Transverse colon (tissue), 4 donors: ENCODE measurements around the gene TAAR2. TPM values are rescaled to one million over a fixed set of nuclear protein-coding genes. Genes with fewer than 3 reads are reported as not detected.

Experiments
- DNase-seq: peaks from one replicate; pipeline ENCODE4 v3.0.0-alpha.2; 2019
- H3K27ac ChIP-seq, 4 donors: fragments of 200-600 bp; sonication (generic); 2 replicates each; pipeline ENCODE4 v1.5.1; 2016 to 2018; ENCODE audit warnings: inconsistent platforms in 4 of 4
- H3K27me3 ChIP-seq: fragments of 200-600 bp; sonication (generic); 2 replicates; pipeline ENCODE4 v1.5.1; 2017; ENCODE audit warnings: inconsistent platforms
- H3K36me3 ChIP-seq, 4 donors: fragments of 200-600 bp; sonication (generic); 2 replicates each; pipeline ENCODE4 v1.5.1; 2017 to 2019; ENCODE audit warnings: inconsistent platforms in 4 of 4
- H3K4me1 ChIP-seq, 4 donors: fragments of 200-600 bp; sonication (generic); 2 replicates each; pipeline ENCODE4 v1.5.1; 2017 to 2020; ENCODE audit warnings: inconsistent platforms in 4 of 4
- H3K4me3 ChIP-seq, 4 donors: fragments of 200-600 bp; sonication (generic); 1 replicate in 1 of 4; 2 replicates in 3 of 4; pipeline versions ENCODE4 v1.5.1 to v1.6.1; 2017 to 2019; ENCODE audit warnings: inconsistent platforms in 4 of 4
- H3K9me3 ChIP-seq, 2 donors: fragments of 200-600 bp; sonication (generic); 2 replicates each; pipeline ENCODE4 v1.5.1; 2017 to 2019; ENCODE audit warnings: inconsistent platforms in 2 of 2
- CTCF ChIP-seq, 5 experiments: fragments of 200-600 bp in 3 of 5; fragments of 450-650 bp in 2 of 5; sonication (generic) in 3 of 5; IDR thresholded peaks; 1 replicate in 2 of 5; 2 replicates in 3 of 5; pipeline ENCODE4 v1.5.1; 2016 to 2017; ENCODE audit warnings: antibody characterized with exemption in 5 of 5, inconsistent platforms in 3 of 5, mild to moderate bottlenecking in 2 of 5, moderate library complexity in 1 of 5
- EP300 ChIP-seq: sonication (generic); formaldehyde crosslinking; IDR thresholded peaks from one replicate; pipeline ENCODE4 v1.6.1; 2017; ENCODE audit warnings: antibody characterized with exemption, low read depth
- POLR2A ChIP-seq: fragments of 450-650 bp; IDR thresholded peaks from one replicate; pipeline ENCODE4 v1.6.1; 2016; ENCODE audit warnings: antibody characterized with exemption, mild to moderate bottlenecking, moderate library complexity
- POLR2AphosphoS5 ChIP-seq, 3 donors: sonication (generic); formaldehyde crosslinking; IDR thresholded peaks; one replicate each; pipeline ENCODE4 v1.6.1; 2016; ENCODE audit warnings: antibody characterized with exemption in 3 of 3
- WGBS, 2 donors: methylation state at CpG; one replicate each; pipeline ENCODE4 v1.1.5; 2018; ENCODE audit warnings: low coverage in 1 of 2; 5-methylcytosine and 5-hydroxymethylcytosine counted together
- in situ Hi-C, 4 donors: fragments of 200-750 bp; cut with MboI; loops; one replicate each; pipeline versions ENCODE4 v1.15.0 to v1.15.1; 2017; ENCODE audit warnings: low sequenced_read_pairs in 3 of 4, low pct_ligation_motif_present in 1 of 4, low pct_unique_long_range_greater_than_20kb in 1 of 4
- intact Hi-C: fragments of 100-400 bp; cut with DNase I; formaldehyde crosslinking; loops from one replicate; pipeline ENCODE4 v1.15.1; 2023; ENCODE audit warnings: low total_unique reads
- total RNA-seq, 4 donors: library from RNA; depleted of rRNA; stranded (reverse); fragments of >200 nt; gene quantifications; one replicate each; pipeline ENCODE4 v1.1.0, GENCODE V29; 2016

TAAR2 gene
- total RNA-seq, 4 donors from 2014 or later, result not detected

GRCh38 chr6:132659082-132659481 lies 35.0 kb upstream of the TAAR2 start, which contains the start of gene TAAR1:
TAAR1 (minus strand) TSS chr6:132659182; CDS start chr6:132646003, 13,179 bp downstream.
- Histone ChIP-seq H3K4me1 (no peaks in the 10 kb centered on the region), H3K27me3 (no peaks in the 10 kb centered on the region), H3K27ac (no peak within 1 kb of the TSS), H3K4me3 (no peak within 1 kb of the TSS), H3K36me3 (no peaks in the 10 kb centered on the region), H3K9me3 (no peaks in the 10 kb centered on the region)
- intact Hi-C loops (no loop called here), in situ Hi-C loops (no loop called here)
- no peak for DNase-seq
- TF ChIP-seq POLR2A, result no peak
- no peak for TF ChIP-seq CTCF (IDR thresholded peaks at IDR 0.05)
- WGBS, 2 donors, result 88 to 94% methylated on average over 1 to 3 of the region's 3 CpGs

- in situ Hi-C loops, result no loop called here
- no peaks in the 10 kb centered on the region for H3K9me3 ChIP-seq
- no peak for DNase-seq
- H3K27me3 ChIP-seq, result no peaks in the 10 kb centered on the region
- no peak overlapping the region for H3K27ac ChIP-seq
- H3K36me3 ChIP-seq, result no peaks in the 10 kb centered on the region
- no peak overlapping the region for H3K4me3 ChIP-seq
- intact Hi-C loops, result no loop called here
- H3K4me1 ChIP-seq, result no peaks in the 10 kb centered on the region
- TF ChIP-seq CTCF (IDR thresholded peaks at IDR 0.05) (no peak), POLR2AphosphoS5 (IDR thresholded peaks at IDR 0.05) (no peak), EP300 (no peak), POLR2A (no peak)
- WGBS, 2 donors, result 69 to 97% methylated on average over 3 of the region's 3 CpGs
Observed at GRCh38 chr6:132651062-132651461, 27.0 kb upstream of the TAAR2 start.

GRCh38 chr6:132650429-132650828 lies 26.4 kb upstream of the TAAR2 start:
- Histone ChIP-seq H3K27me3 (no peaks in the 10 kb centered on the region), H3K4me1 (no peaks in the 10 kb centered on the region), H3K36me3 (no peaks in the 10 kb centered on the region), H3K9me3 (no peaks in the 10 kb centered on the region), H3K27ac (no peak overlapping the region), H3K4me3 (no peak overlapping the region)
- no peak for DNase-seq
- no peak for TF ChIP-seq POLR2A
- no peak for TF ChIP-seq POLR2AphosphoS5 (IDR thresholded peaks at IDR 0.05)
- TF ChIP-seq CTCF (IDR thresholded peaks at IDR 0.05), result no peak
- TF ChIP-seq EP300, result no peak
- intact Hi-C loops (no loop called here), in situ Hi-C loops (no loop called here)
- WGBS, 2 donors, result 94 to 100% methylated on average over 1 of the region's 1 CpG

GRCh38 chr6:132648828-132649227 lies 24.8 kb upstream of the TAAR2 start:
- no peak overlapping the region for H3K4me3 ChIP-seq
- no peak for TF ChIP-seq EP300
- TF ChIP-seq POLR2AphosphoS5 (IDR thresholded peaks at IDR 0.05), result no peak
- no peaks in the 10 kb centered on the region for H3K36me3 ChIP-seq
- 52 to 63% methylated on average over 2 of the region's 2 CpGs for WGBS, 2 donors
- in situ Hi-C loops (no loop called here), intact Hi-C loops (no loop called here)
- H3K27ac ChIP-seq, result no peak overlapping the region
- no peaks in the 10 kb centered on the region for H3K27me3 ChIP-seq
- H3K4me1 ChIP-seq, result no peaks in the 10 kb centered on the region
- no peak for DNase-seq
- no peaks in the 10 kb centered on the region for H3K9me3 ChIP-seq

GRCh38 chr6:132648356-132648755 lies 24.3 kb upstream of the TAAR2 start:
- Histone ChIP-seq H3K27me3 (no peaks in the 10 kb centered on the region), H3K36me3 (no peaks in the 10 kb centered on the region), H3K9me3 (no peaks in the 10 kb centered on the region), H3K27ac (no peak overlapping the region), H3K4me1 (no peaks in the 10 kb centered on the region), H3K4me3 (no peak overlapping the region)
- no peak for DNase-seq
- TF ChIP-seq POLR2AphosphoS5 (IDR thresholded peaks at IDR 0.05) (no peak), EP300 (no peak), POLR2A (no peak), CTCF (IDR thresholded peaks at IDR 0.05) (no peak)
- intact Hi-C loops, result no loop called here
- in situ Hi-C loops, result no loop called here
- WGBS, 2 donors, result 46 to 50% methylated on average over 2 of the region's 2 CpGs
